Activated CD4-positive, CD25-positive, alpha-beta regulatory T cell (primary cell): Measurements from ENCODE around the gene GCHFR.
A peak's percentile ranks its signal among the peaks of the same experiment; 100 is the strongest.

Experiments used
- DNase-seq, 4 experiments: peaks; one replicate each; lab custom pipeline; 2025; lab: John Stamatoyannopoulos, UW

The GCHFR gene

DNA sequence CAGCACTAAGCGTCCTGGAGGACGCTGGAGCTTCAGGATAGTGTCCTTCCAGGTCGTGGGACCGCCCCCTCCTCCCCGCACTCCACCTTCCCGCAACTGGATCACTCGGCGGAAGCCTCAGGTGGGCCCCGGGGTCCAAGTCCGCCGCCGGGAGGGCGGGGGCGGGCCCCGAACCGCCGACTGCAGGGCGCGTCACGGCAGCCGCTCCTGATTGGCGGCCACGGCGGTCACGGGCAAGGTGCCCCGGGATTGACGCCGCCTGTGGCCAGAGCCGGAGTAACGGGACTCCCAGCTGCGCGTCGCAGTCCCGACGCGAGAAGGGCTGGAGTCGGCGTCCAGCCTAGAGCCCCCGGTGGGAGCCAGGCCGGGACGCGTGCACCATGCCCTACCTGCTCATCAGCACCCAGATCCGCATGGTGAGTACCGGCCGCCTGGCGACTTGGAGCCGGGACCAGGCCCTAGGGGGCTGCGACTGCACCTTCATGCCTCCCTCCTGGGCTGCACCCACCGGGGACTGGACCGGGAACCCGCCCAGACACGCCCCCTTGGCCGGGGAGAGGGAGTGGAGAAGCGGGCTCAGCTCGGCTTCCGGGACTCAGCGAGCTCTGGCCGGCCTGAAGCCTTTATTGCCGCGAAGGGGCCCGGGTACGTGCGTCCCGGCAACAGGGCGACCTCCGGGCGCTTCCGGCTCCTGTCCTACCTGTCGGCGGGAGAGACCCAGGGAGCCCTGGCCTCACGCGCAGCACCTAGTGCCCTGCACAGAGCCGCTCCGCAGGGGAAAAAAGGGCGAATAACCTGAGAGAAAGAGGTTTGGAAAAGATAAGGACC lies at the start of gene GCHFR:
TSS of gene GCHFR (plus strand) at position 268 of the 828 bp plus-strand sequence. CDS start at position 381, 113 bp downstream.
- peak; percentile 36 to 51 (median 46) for DNase-seq

DNA sequence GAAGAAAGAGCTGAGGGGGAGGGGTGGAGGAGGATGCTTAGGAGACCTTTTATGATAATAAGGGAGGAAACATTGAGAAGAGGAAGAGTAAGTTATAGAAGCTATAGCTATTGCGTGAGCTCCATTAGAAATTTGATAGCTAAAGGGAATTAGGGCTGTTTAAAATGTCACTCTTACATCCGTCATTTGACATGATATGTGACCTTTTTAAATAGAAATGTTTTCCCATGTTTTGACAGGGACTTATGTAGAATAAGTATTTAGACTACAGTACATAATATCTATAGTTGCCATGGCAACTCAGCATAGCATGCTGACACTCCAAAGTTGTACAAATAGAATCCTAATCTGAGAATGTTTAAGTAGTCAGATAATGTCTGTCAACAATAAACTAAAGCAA lies 49.7 kb upstream of the GCHFR start:
- no peak for DNase-seq

DNA sequence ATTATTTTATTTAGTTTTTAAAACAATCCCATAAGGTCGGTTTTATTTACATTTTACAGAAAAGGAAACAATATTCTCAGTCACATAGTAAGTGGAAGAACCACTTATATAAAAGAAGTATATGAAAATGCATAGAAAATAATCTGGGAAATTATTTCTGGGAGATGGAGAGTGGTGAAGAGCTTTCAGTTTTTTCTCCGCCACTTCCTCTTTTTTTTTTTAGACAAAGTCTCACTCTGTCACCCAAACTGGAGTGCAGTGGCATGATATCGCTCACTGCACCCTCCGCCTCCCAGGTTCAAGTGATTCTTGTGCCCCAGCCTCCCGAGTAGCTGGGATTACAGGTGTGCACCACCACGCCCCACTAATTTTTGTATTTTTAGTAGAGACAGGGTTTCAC lies 47.7 kb upstream of the GCHFR start:
- no peak for DNase-seq

DNA sequence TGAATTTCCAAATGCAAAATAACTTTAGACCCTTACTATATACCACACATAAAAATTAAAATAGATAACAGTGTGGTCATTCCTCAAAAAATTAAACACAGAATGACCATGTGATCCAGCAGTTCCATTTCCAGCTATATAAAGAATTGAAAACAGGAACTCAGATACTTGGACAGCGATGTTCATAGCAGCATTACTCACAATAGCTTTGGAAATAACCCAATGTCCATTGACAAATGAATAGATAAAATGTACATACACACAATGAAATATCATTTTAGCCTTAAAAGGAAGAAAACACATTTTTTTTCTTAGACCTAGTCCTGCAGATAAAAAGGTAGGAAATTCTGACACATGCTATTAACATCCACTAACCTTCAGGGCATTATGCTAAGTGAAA lies 42.2 kb upstream of the GCHFR start:
- no peak for DNase-seq

DNA sequence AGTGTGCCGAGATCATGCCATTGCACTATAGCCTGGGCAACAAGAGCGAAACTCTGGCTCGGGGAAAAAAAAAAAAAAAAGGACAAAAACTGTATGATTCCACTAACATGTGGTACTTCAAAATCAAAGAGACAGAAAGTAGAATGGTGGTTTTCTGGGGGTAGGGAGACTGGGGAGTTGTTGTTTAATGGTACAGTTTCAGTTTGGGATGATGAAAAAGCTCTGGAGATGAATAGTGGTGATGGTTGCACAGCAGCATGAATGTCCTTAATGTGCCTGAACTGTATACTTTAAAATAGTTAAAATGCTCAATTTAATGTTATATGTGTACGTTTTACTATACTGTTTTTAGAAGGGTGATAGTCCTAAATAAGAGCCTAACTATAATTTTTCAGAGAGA lies 41.5 kb upstream of the GCHFR start:
- no peak for DNase-seq

DNA sequence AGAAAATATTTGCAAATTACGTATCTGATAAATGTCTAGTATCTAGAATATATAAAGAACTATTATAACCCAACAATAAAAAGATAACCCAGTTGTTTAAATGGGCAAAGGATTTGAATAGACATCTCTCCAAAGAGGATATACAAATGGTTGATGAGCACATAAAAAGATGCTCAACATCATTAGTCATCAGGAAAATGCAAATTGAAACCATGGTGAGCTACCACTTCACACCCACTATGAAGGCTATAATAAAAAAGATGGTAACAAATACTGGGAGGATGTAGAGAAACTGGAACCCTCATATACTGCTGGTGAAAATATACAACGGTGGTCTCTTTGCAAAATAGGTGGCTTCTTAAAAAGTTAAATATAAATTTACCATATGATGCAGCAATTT lies 40.9 kb upstream of the GCHFR start:
- no peak for DNase-seq

DNA sequence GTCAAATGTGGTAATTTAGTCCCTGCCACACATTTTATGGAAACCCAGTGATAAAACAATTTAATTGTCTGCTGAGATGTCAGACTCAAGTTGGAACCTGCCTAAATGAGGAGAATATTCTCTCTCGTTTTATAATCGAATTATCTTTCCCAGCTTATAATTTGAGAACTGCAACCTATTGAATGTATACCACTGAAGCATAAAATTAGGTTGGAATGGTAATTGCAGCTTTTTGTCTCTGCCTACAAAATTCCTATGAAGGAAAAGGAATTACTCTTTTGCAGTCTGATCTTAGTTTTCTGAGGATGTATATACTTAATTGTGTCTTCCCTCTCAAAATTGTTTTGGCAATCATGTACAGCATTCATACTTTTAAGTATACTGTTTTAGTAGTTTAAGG lies 39.9 kb upstream of the GCHFR start:
- no peak for DNase-seq

DNA sequence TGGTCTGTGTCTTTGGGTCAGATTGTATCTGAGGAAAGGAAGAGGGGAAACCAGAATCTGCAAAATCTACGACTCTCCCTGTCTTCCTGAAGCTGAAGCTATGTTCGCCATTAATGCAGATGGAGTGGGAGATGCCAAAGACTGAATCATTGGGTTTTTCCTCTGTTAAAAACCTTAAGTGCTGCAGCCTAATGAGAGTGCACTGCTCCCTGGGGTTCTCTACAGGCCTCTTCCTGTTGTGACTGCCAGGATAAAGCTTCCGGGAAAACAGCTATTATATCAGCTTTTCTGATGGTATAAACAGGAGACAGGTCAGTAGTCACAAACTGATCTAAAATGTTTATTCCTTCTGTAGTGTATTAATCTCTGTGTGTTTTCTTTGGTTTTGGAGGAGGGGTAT lies 32.8 kb upstream of the GCHFR start:
- no peak for DNase-seq

DNA sequence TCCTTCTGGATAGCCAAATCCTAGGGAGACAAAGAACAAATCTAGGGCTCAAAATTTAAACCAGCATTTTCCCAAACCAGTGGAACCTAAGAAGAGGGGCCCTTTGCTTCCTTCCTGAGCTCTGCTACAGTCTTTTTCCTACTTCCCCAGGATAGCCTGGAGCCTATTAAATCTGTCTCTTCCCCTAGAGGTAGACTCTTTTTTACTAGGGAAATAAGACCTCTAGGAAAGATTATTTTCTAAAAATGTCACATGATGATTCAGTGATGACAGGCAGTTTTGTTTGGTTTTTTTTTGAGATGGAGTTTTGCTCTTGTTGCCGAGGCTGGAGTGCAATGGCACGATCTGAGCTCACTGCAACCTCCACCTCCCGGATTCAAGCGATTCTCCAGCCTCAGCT lies 27.3 kb upstream of the GCHFR start:
- DNase-seq, result no peak

DNA sequence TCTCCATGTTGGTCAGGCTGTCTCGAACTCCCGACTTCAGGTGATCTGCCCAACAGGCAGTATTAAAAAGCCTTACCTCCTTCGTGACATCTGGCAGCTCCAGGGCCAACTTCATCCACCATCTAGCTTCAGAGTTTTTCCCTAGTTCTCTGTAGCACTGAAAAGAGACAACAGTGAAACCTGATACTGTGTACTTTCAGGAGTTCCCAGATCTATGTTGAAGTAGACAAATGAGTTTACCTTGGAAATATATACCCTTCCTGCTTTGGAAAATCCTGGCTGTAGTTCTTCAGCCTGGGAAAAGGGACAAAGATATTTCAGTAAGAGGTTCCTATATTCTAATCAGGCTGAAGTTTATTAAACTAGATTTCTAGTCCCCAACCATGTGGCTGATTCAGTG lies 26.8 kb upstream of the GCHFR start:
- DNase-seq, result no peak

DNA sequence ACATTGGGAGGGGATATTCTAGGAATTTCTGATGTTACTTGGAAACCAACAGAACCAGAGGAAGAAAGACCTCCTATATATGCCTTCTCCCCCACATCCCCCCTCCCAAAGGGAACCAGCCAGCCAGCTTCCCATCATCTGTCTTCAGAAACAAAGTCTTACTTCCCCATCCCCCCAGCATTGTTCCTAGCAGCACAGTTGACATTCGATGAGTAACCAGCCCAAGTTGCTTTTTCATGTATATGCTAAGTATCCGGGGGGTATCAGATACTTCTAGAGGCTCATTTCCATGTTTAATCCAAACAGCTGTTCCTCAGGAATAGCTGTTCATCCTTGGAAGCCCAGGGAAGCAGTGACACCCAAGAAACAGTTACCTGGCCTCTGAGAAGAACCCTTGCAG lies 24.8 kb upstream of the GCHFR start:
- no peak for DNase-seq

DNA sequence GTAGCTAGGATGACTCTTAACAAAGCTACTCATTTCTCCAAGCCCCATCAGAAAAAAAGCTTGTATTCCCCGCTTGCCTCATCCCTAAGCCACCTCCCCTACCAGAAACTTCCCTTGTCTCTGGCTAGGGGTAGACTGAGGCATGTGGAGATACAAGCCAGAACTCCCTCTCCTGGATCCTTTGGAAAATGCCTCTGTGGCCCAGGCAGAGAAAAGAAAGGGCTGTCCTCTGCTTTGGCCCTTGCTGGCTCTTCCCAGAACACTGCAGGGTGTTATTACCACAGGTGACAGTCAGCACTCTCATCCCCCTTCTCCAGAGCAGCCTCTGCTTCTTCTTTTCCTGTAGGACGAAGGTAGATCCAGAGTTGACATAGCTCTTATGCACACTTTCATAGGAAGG lies 24.0 kb upstream of the GCHFR start:
- DNase-seq, result no peak

DNA sequence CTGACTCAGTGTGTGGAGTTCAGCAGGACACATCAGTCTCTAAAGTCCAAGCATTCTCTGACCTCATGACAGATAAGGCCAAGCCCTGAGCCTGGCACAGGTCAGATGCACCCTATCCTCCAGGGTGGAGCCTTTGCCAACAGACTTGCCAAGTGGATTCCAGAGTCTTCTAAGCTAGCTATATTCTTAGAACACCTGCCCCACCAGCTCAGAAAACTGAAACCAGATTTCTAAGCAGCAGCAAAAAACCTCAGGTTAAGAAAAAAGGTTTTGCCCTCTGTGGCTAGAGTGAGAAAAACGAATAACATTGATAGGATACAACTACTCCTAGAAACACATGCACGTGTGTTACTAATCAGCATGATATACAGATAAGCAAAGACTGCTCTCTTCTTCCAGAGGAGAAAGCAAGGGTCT lies 20.4 kb upstream of the GCHFR start:
- no peak for DNase-seq

DNA sequence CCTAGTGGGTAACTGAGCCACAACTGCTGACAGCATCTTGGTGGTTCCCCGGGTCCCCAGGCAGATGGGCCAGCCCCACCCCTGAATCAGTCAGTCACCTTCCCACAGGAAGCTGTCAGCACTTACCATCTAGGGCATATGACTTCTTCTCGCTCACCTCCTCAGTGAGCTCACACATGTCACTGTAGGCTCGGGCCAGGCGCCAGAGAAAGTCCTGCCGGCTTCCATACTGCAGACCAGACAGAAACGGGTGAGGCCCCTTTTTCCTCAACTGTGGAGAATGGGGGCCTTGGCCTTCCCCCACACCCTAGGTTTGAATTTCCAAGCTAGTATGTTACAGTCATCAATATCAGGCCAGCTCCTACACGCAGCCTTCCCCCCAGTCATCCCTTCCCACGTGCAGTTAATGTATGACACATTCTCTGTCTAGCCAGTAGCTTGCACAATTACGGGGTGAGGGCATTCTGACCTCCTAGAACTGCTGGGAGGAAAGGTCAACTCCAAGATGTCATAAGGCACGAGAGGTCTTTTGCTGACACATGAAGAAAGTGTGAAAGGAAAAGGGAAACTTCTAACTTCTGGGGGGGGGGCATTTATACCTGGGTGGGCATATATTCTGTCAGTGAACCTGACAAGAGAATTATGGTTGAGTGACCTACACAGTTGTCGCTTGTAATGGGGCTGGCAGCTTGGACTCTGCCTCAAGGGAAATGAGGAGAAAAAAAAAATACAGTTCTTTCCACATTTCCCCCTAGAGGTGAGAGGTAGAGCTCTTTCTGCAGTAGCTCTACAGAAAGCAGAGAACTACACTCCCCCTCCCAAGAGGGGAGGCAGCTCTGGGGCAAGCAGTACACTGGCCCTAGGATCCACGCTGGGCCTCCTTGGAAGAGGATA lies 19.7 kb upstream of the GCHFR start:
- DNase-seq, result peak; percentile 6 to 27 (median 13)

DNA sequence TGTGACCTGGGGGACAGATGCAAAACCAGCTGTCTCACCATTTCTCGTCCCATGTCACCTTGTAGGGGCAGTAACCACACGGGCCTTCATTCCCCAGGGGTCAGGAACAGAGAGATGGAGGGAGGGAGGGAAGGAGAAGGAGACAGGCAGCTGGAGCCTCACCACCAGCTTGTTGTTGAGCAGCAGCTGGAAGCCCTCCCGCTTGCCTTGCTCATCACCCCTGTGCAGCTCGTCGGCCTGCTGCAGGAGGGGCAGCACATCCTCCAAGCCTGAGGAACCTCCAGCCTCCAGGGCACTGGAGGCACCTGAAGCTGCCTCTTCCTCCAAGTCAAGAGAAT lies 19.1 kb upstream of the GCHFR start:
- no peak for DNase-seq

DNA sequence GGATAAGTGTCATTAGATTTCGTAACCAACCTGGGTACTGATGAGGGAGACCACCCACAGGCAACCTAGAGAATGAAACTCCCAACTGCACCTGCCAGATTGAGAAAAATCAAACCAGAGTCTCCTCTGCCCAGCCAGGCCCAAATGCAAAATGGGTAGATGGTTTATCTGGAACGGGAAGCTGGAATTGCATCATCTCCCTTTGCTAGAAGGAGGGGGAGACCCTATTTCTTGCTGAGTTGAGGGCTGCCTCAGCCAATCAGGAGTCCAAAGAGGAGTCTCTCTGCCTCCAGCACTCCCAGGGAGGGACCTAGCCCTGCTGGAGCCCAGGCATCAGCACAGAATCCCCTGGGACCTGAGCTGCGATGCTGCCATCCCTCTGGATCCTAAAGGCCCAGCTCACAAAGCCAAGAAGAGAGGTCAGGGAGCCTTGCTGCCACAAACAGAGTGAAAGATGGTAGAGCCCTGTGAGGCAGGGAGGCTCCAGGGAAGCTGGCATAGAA lies 16.9 kb upstream of the GCHFR start:
- no peak for DNase-seq

DNA sequence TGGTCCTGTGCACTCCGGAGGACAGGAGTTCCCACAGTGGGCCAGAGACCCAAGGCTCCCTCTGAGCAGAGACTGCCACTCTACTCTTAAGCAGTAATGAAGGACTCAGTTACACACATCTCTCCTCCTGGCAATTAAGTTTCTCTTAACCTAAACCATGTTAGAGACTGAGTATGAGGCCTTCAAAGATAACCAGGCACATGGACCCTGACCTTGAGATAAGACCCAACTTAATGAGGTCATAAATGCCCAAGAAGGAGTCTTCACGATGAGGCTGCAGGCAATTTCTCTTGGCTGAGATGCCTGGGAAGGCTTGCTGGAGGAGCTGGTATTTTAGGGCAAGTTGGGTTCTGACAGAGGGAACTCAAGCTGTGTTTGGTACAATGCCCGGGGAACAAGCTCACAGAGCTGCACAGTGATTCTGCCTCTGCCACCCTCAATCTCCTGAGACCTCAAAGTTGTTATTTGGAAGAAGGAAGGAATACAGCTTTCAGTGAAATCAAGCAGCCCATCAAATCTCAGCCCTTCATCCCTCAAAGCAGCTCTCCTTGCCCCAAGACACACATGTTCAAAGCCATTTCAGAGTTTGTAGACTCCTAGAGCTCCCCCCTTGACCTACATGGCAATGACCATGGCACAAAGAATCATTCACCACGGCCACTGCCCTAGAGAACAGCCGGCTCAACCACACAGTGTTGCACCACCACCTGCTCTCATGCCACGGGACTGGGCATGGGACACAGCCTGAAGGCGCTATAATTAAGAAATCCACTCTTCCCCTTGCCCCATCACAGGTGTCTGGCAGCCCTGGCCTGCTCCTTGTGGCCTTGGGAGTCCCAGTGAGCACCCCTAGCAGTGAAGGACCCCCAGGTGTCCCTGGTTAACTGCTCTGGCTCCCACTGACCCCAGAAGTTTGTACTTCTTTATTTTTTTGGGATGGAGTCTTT lies 15.9 kb upstream of the GCHFR start:
- DNase-seq, result no peak

DNA sequence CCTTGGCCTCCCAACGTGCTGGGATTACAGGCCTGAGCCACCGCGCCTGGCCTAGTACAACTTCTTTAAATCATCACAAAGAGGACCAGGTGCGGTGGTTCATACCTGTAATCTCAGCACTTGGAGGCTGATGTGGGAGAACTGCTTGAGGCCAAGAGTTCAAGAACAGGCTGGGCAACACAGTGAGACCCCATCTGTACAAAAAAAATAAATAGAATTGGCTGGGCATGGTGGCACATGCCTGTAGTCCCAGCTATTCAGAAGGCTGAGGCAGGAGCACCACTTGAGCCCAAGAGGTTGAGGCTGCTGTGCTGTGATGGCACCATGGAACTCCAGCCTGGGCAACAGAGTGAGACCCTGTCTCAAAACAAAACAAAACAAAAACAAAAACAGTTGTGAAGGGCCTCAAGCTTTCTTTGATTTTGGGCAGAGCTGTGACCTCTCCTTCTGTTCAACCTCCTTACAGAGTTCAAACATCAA lies 14.7 kb upstream of the GCHFR start:
- DNase-seq, result no peak

DNA sequence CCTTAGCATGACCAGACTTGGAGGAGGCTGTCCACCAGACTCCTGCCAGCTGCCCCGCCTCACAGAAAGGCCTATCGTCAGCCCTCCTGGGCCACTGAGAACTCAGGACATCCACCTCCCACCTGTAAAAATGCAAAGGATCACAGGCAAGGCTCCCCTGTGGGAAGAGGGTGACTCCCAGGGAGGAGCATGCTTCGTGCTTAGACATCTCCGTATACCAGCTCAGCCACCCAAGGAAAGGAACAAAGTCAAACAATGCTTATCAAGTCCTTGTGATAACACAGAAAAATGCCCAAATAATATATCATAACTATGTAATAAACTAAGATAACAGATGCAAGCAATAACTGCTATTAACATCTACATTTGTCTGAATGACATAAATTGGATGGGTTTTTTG lies 13.0 kb upstream of the GCHFR start:
- DNase-seq, result no peak

DNA sequence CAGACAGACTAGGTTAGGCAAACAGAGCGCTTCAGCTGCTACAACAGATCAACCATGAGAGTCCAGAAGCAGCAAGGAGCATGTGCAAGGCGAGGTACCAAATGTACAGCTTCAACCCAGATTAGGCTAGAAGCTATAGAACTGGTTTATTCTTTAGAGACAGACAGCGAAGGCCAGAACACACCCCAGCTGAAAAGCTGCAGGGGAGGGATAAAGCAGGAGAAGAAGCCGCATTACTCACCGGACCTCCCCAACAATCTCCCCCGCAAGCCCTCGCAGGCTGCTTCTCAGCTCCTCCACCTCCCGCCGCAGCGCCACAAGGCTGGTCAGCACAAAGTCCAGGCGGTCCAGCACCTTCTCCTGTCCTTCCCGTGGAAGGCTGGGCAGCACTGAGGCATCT lies 12.1 kb upstream of the GCHFR start:
- no peak for DNase-seq

DNA sequence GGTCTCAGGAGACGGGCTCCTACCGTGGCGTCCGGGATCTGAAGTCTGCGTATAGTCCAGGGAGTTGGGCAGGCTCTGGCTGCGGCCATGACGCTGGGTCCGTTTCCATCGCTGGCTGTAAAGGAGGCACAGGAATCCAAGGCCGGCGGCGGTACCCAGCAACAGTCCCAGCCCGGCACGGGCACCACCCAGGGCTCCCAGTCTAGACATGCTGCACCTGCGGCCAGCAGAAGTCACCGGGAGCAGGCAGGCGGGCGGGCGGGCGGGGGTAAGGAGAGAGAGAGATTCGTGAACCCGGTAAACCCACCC lies 9.3 kb upstream of the GCHFR start:
- DNase-seq, result no peak
